A549 (cell line): ENCODE results near the gene ZNF446.

Source experiments
- EHMT2 ChIP-seq: fragments of 200-600 bp; sonication (generic); IDR thresholded peaks from 2 replicates; pipeline ENCODE4 v1.6.1; 2016; ENCODE audit warnings: antibody characterized with exemption, low read depth, mild to moderate bottlenecking, moderate library complexity
- ESRRA ChIP-seq: fragments of 150-350 bp; IDR thresholded peaks from 2 replicates; pipeline ENCODE4 v1.6.1; 2014; ENCODE audit warnings: mild to moderate bottlenecking, low read length, borderline replicate concordance
- POLR2A ChIP-seq: IDR thresholded peaks from 2 replicates; pipeline ENCODE4 v1.6.1; 2012; ENCODE audit warnings: mild to moderate bottlenecking, low read length
- SMC3 ChIP-seq: fragments of >200 bp; sonication (Bioruptor Twin); formaldehyde crosslinking; IDR thresholded peaks from 3 replicates; pipeline ENCODE4 v1.6.1; 2018; ENCODE audit warnings: inconsistent platforms
- TF ChIP-seq, protein P1 (sequence below): fragments of >200 bp; sonication (Bioruptor Twin); formaldehyde crosslinking; IDR thresholded peaks from 3 replicates; pipeline ENCODE4 v1.5.1; 2016

- TF ChIP-seq ESRRA (no peak), SMC3 (no peak), POLR2A (no peak), EHMT2 (no peak)
- TF ChIP-seq, protein P1, sequence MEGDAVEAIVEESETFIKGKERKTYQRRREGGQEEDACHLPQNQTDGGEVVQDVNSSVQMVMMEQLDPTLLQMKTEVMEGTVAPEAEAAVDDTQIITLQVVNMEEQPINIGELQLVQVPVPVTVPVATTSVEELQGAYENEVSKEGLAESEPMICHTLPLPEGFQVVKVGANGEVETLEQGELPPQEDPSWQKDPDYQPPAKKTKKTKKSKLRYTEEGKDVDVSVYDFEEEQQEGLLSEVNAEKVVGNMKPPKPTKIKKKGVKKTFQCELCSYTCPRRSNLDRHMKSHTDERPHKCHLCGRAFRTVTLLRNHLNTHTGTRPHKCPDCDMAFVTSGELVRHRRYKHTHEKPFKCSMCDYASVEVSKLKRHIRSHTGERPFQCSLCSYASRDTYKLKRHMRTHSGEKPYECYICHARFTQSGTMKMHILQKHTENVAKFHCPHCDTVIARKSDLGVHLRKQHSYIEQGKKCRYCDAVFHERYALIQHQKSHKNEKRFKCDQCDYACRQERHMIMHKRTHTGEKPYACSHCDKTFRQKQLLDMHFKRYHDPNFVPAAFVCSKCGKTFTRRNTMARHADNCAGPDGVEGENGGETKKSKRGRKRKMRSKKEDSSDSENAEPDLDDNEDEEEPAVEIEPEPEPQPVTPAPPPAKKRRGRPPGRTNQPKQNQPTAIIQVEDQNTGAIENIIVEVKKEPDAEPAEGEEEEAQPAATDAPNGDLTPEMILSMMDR, result no peak
Measured at GRCh38 chr19:58474291-58474996, 1.7 kb upstream of the ZNF446 start.
